H1 (cell line): ENCODE data around the gene SMOC2. TPM values are rescaled to one million over a fixed set of nuclear protein-coding genes. Genes with fewer than 3 reads are reported as not detected.

Experiments
- CTCF ChIA-PET: fragments of 300-600 bp; sonication (Branson Sonifier 250); formaldehyde crosslinking; loops from one replicate; lab custom pipeline; 2021; ENCODE audit not compliant: partially characterized antibody; lab: Charles Lee
- POLR2A ChIA-PET: fragments of 300-600 bp; sonication (Branson Sonifier 250); formaldehyde crosslinking; loops from one replicate; lab custom pipeline; 2021; ENCODE audit warnings: inconsistent platforms; ENCODE audit not compliant: partially characterized antibody; lab: Charles Lee
- DNase-seq, 2 experiments: peaks; one replicate each; pipeline versions ENCODE4 v3.0.0 to v3.0.0-alpha.2; 2010 to 2022; ENCODE audit warnings: low spot score in 2 of 2, low read depth in 1 of 2, mixed read lengths in 1 of 2
- FAIRE-seq: peaks from 2 replicates; lab custom pipeline; 2011; peaks lifted over from hg19 to GRCh38; lab: Jason Lieb, UNC
- H2AFZ ChIP-seq: 2 replicates; pipeline ENCODE4 v1.8.1; 2012; ENCODE audit warnings: low read length, inconsistent platforms
- H2AK5ac ChIP-seq: 2 replicates; pipeline ENCODE4 v1.6.1; 2013; ENCODE audit warnings: low read depth, low read length
- H2BK120ac ChIP-seq: replicated peaks from 2 replicates; pipeline ENCODE3; 2013; ENCODE audit warnings: low read depth, low read length, inconsistent platforms
- H2BK12ac ChIP-seq: 2 replicates; pipeline ENCODE4 v1.6.1; 2013; ENCODE audit warnings: low read depth, low read length
- H2BK15ac ChIP-seq: 2 replicates; pipeline ENCODE4 v1.6.1; 2013; ENCODE audit warnings: low read length
- H2BK20ac ChIP-seq: 2 replicates; pipeline ENCODE4 v1.6.1; 2013; ENCODE audit warnings: low read length
- H2BK5ac ChIP-seq: 2 replicates; pipeline ENCODE4 v1.6.1; 2013; ENCODE audit warnings: low read depth, low read length
- H3K14ac ChIP-seq: 2 replicates; pipeline ENCODE4 v1.6.1; 2013; ENCODE audit warnings: inconsistent platforms; ENCODE audit not compliant: insufficient read length
- H3K18ac ChIP-seq: 2 replicates; pipeline ENCODE4 v1.6.1; 2013; ENCODE audit warnings: low read length; ENCODE audit errors: extremely low read depth
- H3K23ac ChIP-seq: 2 replicates; pipeline ENCODE4 v1.6.1; 2013; ENCODE audit warnings: inconsistent platforms; ENCODE audit not compliant: insufficient read length
- H3K23me2 ChIP-seq: 2 replicates; pipeline ENCODE4 v1.6.1; 2013; ENCODE audit warnings: low read depth, low read length
- H3K27ac ChIP-seq: 2 replicates; pipeline ENCODE4 v1.6.1; 2011; ENCODE audit warnings: low read depth, low read length, inconsistent platforms
- H3K27me3 ChIP-seq, 4 experiments: replicated peaks in 1 of 4; 1 replicate in 1 of 4; 2 replicates in 3 of 4; pipeline versions ENCODE4 v1.6.1 to v1.8.1; 2011 to 2013; ENCODE audit warnings: low read length in 3 of 4, mild to moderate bottlenecking in 3 of 4, inconsistent platforms in 2 of 4, mixed read lengths in 2 of 4, moderate library complexity in 1 of 4; ENCODE audit not compliant: control insufficient read depth in 3 of 4, insufficient read depth in 3 of 4; ENCODE audit errors: extremely low read depth in 1 of 4
- H3K36me3 ChIP-seq, 4 experiments: 2 replicates each; pipeline versions ENCODE4 v1.6.1 to v1.8.1; 2011 to 2013; ENCODE audit warnings: mild to moderate bottlenecking in 4 of 4, low read length in 3 of 4, moderate library complexity in 2 of 4, control low read depth in 1 of 4, inconsistent platforms in 1 of 4; ENCODE audit not compliant: insufficient read depth in 4 of 4, control insufficient read depth in 2 of 4
- H3K4ac ChIP-seq: replicated peaks from 2 replicates; pipeline ENCODE3; 2013; ENCODE audit warnings: low read length, low read depth, mixed read lengths, inconsistent platforms; ENCODE audit not compliant: insufficient read length
- H3K4me1 ChIP-seq, 4 experiments: replicated peaks in 1 of 4; 1 replicate in 1 of 4; 2 replicates in 3 of 4; pipeline versions ENCODE4 v1.6.1 to v1.8.1; 2011 to 2013; ENCODE audit warnings: low read length in 3 of 4, inconsistent platforms in 2 of 4, mixed read lengths in 1 of 4; ENCODE audit not compliant: insufficient read depth in 4 of 4, control insufficient read depth in 3 of 4
- H3K4me2 ChIP-seq, 2 experiments: 2 replicates each; pipeline versions ENCODE4 v1.6.1 to v1.8.1; 2011 to 2013; ENCODE audit warnings: low read depth in 2 of 2, low read length in 2 of 2, control low read depth in 1 of 2, inconsistent platforms in 1 of 2, mild to moderate bottlenecking in 1 of 2; ENCODE audit not compliant: insufficient read depth in 1 of 2
- H3K4me3 ChIP-seq, 4 experiments: fragments of 200-600, 300-600 bp in 1 of 4; sonication (generic), shearing (Covaris generic), sonication (Bioruptor Twin) in 1 of 4; 2 replicates each; pipeline versions ENCODE4 v1.5.1 to v1.8.1; 2011 to 2016; ENCODE audit warnings: low read length in 4 of 4, low read depth in 3 of 4, control low read depth in 2 of 4, inconsistent platforms in 2 of 4, mild to moderate bottlenecking in 2 of 4, mixed read lengths in 1 of 4, moderate library complexity in 1 of 4; ENCODE audit not compliant: insufficient read depth in 2 of 4; ENCODE audit errors: extremely low read depth in 1 of 4
- H3K56ac ChIP-seq: replicated peaks from 2 replicates; pipeline ENCODE3; 2013; ENCODE audit warnings: low read depth, mild to moderate bottlenecking, mixed read lengths, low read length, inconsistent platforms; ENCODE audit not compliant: insufficient read length
- H3K79me1 ChIP-seq: 2 replicates; pipeline ENCODE4 v1.6.1; 2013; ENCODE audit warnings: low read depth, low read length, control low read depth
- H3K79me2 ChIP-seq, 2 experiments: 2 replicates each; pipeline versions ENCODE4 v1.6.1 to v1.8.1; 2012 to 2013; ENCODE audit warnings: low read length in 2 of 2, mild to moderate bottlenecking in 2 of 2, inconsistent platforms in 1 of 2; ENCODE audit not compliant: insufficient read depth in 2 of 2, control insufficient read depth in 1 of 2
- H3K9ac ChIP-seq, 4 experiments: replicated peaks in 1 of 4; 1 replicate in 1 of 4; 2 replicates in 3 of 4; pipeline versions ENCODE4 v1.6.1 to v1.8.1; 2011 to 2013; ENCODE audit warnings: low read depth in 3 of 4, low read length in 3 of 4, control low read depth in 2 of 4, mild to moderate bottlenecking in 2 of 4, moderate library complexity in 2 of 4, inconsistent platforms in 1 of 4; ENCODE audit errors: extremely low read depth in 1 of 4
- H3K9me3 ChIP-seq, 2 experiments: 2 replicates each; pipeline versions ENCODE4 v1.6.1 to v1.8.1; 2012 to 2013; ENCODE audit warnings: mild to moderate bottlenecking in 2 of 2, moderate library complexity in 2 of 2, control low read depth in 1 of 2, inconsistent platforms in 1 of 2, low read depth in 1 of 2, low read length in 1 of 2, mixed read lengths in 1 of 2; ENCODE audit not compliant: insufficient read depth in 2 of 2
- H4K20me1 ChIP-seq, 2 experiments: replicated peaks in 1 of 2; 2 replicates each; pipeline versions ENCODE3 to v1.8.1; 2011 to 2013; ENCODE audit warnings: inconsistent platforms in 2 of 2, low read length in 2 of 2, mild to moderate bottlenecking in 1 of 2; ENCODE audit not compliant: insufficient read depth in 2 of 2, control insufficient read depth in 1 of 2
- H4K5ac ChIP-seq: 2 replicates; pipeline ENCODE4 v1.6.1; 2013; ENCODE audit warnings: low read length, low read depth, mixed read lengths, inconsistent platforms; ENCODE audit not compliant: insufficient read length
- H4K8ac ChIP-seq: 2 replicates; pipeline ENCODE4 v1.8.0; 2013; ENCODE audit warnings: mild to moderate bottlenecking, moderate library complexity, low read length, inconsistent platforms; ENCODE audit not compliant: insufficient read depth; ENCODE audit errors: extremely low read depth
- H4K91ac ChIP-seq: replicated peaks from 2 replicates; pipeline ENCODE3; 2013; ENCODE audit warnings: low read length, mixed read lengths, inconsistent platforms; ENCODE audit not compliant: insufficient read length
- CHD1 ChIP-seq: IDR thresholded peaks from 2 replicates; pipeline ENCODE4 v1.6.1; 2012; ENCODE audit warnings: low read depth, low read length, improper control_type of control experiment
- EP300 ChIP-seq, 2 experiments: IDR thresholded peaks; 1 replicate in 1 of 2; 2 replicates in 1 of 2; pipeline ENCODE4 v1.6.1; 2011 to 2012; ENCODE audit warnings: low read depth in 2 of 2, low read length in 2 of 2, mild to moderate bottlenecking in 2 of 2, borderline replicate concordance in 1 of 2, inconsistent platforms in 1 of 2, moderate library complexity in 1 of 2
- GABPA ChIP-seq: IDR thresholded peaks from 2 replicates; pipeline ENCODE4 v1.6.1; 2011; ENCODE audit warnings: mild to moderate bottlenecking, low read length, moderate library complexity, borderline replicate concordance; ENCODE audit not compliant: insufficient read depth
- POU5F1 ChIP-seq: IDR thresholded peaks from 2 replicates; pipeline ENCODE4 v1.6.1; 2011; ENCODE audit warnings: low read depth, mild to moderate bottlenecking, low read length, moderate library complexity
- SAP30 ChIP-seq: fragments of 300-600 bp; sonication (generic); IDR thresholded peaks from 2 replicates; pipeline ENCODE4 v1.7.1; 2012; ENCODE audit warnings: low read length, moderate library complexity, mild to moderate bottlenecking, inconsistent platforms; ENCODE audit not compliant: insufficient read depth, insufficient replicate concordance
- TAF1 ChIP-seq: IDR thresholded peaks from 2 replicates; pipeline ENCODE4 v1.6.1; 2011; ENCODE audit warnings: mild to moderate bottlenecking, low read depth, low read length
- TAF7 ChIP-seq: optimal IDR thresholded peaks from 2 replicates; pipeline ENCODE3; 2011; ENCODE audit warnings: low read depth, mild to moderate bottlenecking, inconsistent platforms, low read length, moderate library complexity, borderline replicate concordance
- WGBS, 2 experiments: shearing (Covaris generic) in 1 of 2; methylation state at CpG; one replicate each; pipeline versions ENCODE4 v1.1.6 to v1.1.7; 2013 to 2015; ENCODE audit warnings: low lambda C conversion rate in 2 of 2, mixed read lengths in 2 of 2, inconsistent platforms in 1 of 2, low coverage in 1 of 2, missing lambda C conversion rate in 1 of 2; ENCODE audit not compliant: insufficient replicate concordance in 2 of 2, insufficient coverage in 1 of 2, insufficient read length in 1 of 2; ENCODE audit errors: extremely low coverage in 1 of 2, missing lambda C conversion rate in 1 of 2; 5-methylcytosine and 5-hydroxymethylcytosine counted together
- polyA plus RNA-seq, 7 experiments: library from polyadenylated mRNA; depleted of rRNA in 3 of 7; stranded (reverse) in 5 of 7; unstranded in 2 of 7; fragments of >200 nt in 5 of 7; fragments of 200-250 nt in 2 of 7; gene quantifications; 1 replicate in 5 of 7; 2 replicates in 1 of 7; 4 replicates in 1 of 7; pipeline versions ENCODE4 v1.2.1 to v1.2.3, GENCODE V29; 2011 to 2013; ENCODE audit warnings: missing spikeins in 2 of 7, mixed read lengths in 2 of 7
- total RNA-seq: library from RNA; stranded (reverse); fragmentation: NEBNext Ultra II Directional; extraction: Animal tissue kit (Norgen Biotek cat#: 25700); gene quantifications from 2 replicates; pipeline ENCODE4 v1.2.1, GENCODE V29; 2021

Gene SMOC2
- total and polyA plus RNA-seq, 2 of the 8 experiments (the other 6 are each of a cell fraction or from before 2014, with no cell fraction given) = 7.7 to 8.5 TPM

DNA sequence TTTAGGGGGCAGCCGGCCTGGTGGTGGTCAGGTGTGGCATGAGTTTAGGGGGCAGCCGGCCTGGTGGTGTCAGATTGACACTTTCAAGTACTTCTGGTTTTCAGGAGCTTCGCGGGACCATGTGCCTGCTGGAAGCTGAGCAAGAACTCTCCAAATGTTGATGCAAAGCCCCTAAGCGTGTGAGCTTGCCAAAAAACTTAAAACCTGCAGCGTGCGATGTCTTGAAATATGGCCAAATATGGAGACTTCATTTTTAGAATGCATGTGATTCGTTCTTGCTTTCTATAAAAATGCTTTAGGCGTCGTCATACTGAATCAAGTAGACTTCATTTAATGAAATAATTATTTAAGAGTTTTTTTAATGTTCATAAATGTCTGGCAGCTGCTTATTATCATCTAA is 149.4 kb downstream of the SMOC2 start:
- Histone ChIP-seq H2BK20ac (no peak overlapping the region), H3K36me3 (no peaks in the 10 kb centered on the region), H3K79me1 (no peaks in the 10 kb centered on the region), H3K14ac (no peak overlapping the region), H3K4ac (no peak overlapping the region), H2AK5ac (no peak overlapping the region), H3K9ac (no peak overlapping the region), H3K4me1 (peaks cover 0 to 3% (median 1%) of the 10 kb centered on the region in 4 experiments; a peak in 3 of 7 replicates), H3K9me3 (no peaks in the 10 kb centered on the region), H2BK12ac (no peak overlapping the region), H3K56ac (no peak overlapping the region), H3K23me2 (no peaks in the 10 kb centered on the region), H3K23ac (no peak overlapping the region), H4K20me1 (no peaks in the 10 kb centered on the region), H2BK5ac (no peak overlapping the region), H3K4me3 (no peak overlapping the region), H3K4me2 (no peak overlapping the region), H2BK15ac (no peak overlapping the region), H2AFZ (no peak overlapping the region), H4K5ac (no peak overlapping the region), H3K27me3 (no peaks in the 10 kb centered on the region), H4K8ac (no peak overlapping the region), H3K18ac (no peak overlapping the region), H3K27ac (no peak overlapping the region), H2BK120ac (no peak overlapping the region), H3K79me2 (no peaks in the 10 kb centered on the region), H4K91ac (no peak overlapping the region)
- ChIA-PET POLR2A (no interaction called here), CTCF (interaction anchor here (0.6 kb wide), 1 partner anchor 300 kb away, joined by 3 read pairs; no protein-coding TSS in a partner anchor)
- DNase-seq (no peak), FAIRE-seq (no peak)
- 91% methylated on average over 10 of the region's 10 CpGs; no CpG with 5 or more reads in 1 of the 2 experiments for WGBS, 2 experiments
- TF ChIP-seq POU5F1 (no peak), EP300 (IDR thresholded peaks at IDR 0.05; ENCODE audit: borderline replicate concordance in 1 of 2, low read depth in 2 of 2, low read length in 2 of 2) (no peak), TAF7 (no peak), CHD1 (no peak), GABPA (no peak), SAP30 (no peak), TAF1 (no peak)
